Activated T-helper 17 cell treated with anti-CD3 and anti-CD28 coated beads, Interleukin-2, amount 50 U/mL, for 72 hours (primary cell): ENCODE data around the gene SPTBN2. TPM values are rescaled to one million over a fixed set of nuclear protein-coding genes. Genes with fewer than 3 reads are reported as not detected.
"Not testable (repeated sequence)": the region's sequence is repeated elsewhere in the genome, so short reads cannot be mapped to it uniquely, and the experiment has no call there.

ENCODE experiments used
- ATAC-seq: fragments of 150-1000 bp; cut with Tn5 transposase; replicated peaks from 2 replicates; pipeline ENCODE4 v1.10.0; 2021; ENCODE audit warnings: mild to moderate bottlenecking, moderate library complexity
- H3K27ac Mint-ChIP-seq: one replicate; pipeline ENCODE4 v1.8.0; 2022; ENCODE audit warnings: mixed read lengths
- H3K27me3 Mint-ChIP-seq: one replicate; pipeline ENCODE4 v1.8.0; 2022; ENCODE audit warnings: mixed read lengths
- H3K36me3 Mint-ChIP-seq: one replicate; pipeline ENCODE4 v1.8.0; 2022; ENCODE audit warnings: low read depth, mild to moderate bottlenecking, mixed read lengths
- H3K4me1 Mint-ChIP-seq: one replicate; pipeline ENCODE4 v1.8.0; 2022; ENCODE audit warnings: mixed read lengths
- H3K4me3 Mint-ChIP-seq: one replicate; pipeline ENCODE4 v1.8.0; 2022; ENCODE audit warnings: mild to moderate bottlenecking, mixed read lengths
- H3K9me3 Mint-ChIP-seq: one replicate; pipeline ENCODE4 v1.8.0; 2022; ENCODE audit warnings: mixed read lengths
- total RNA-seq, 2 donors: library from RNA; stranded (reverse); gene quantifications; one replicate each; pipeline ENCODE4 v1.2.3, GENCODE V29; 2022

SPTBN2 gene
- total RNA-seq, 2 donors from 2014 or later, result 0.37 to 0.45 TPM

DNA sequence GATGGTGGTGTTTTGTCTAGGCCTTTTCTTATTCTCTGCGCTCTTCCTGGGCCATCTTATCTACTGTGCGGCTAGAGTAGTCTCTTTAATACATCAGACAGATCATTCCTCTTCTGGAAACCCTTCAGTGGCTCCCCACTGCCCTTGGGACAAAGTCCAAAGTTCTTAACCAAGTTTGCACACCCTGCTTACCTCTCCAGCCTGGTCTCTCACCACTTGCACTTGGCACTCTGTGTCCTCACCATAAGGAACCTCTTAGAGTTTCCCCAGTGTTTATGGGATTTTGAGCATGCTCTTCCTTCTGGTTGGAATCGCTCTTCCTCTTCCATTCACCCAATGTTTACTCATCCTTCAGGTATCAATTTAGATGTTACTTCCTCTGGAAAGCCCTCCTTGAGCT, 5.2 kb upstream of the SPTBN2 start:
- ATAC-seq, result no peak
- Mint-ChIP-seq H3K36me3 (no peaks in the 10 kb centered on the region), H3K4me3 (no peak overlapping the region), H3K9me3 (no peaks in the 10 kb centered on the region), H3K27me3 (peaks cover 21% of the 10 kb centered on the region), H3K4me1 (no peaks in the 10 kb centered on the region), H3K27ac (no peak overlapping the region)

DNA sequence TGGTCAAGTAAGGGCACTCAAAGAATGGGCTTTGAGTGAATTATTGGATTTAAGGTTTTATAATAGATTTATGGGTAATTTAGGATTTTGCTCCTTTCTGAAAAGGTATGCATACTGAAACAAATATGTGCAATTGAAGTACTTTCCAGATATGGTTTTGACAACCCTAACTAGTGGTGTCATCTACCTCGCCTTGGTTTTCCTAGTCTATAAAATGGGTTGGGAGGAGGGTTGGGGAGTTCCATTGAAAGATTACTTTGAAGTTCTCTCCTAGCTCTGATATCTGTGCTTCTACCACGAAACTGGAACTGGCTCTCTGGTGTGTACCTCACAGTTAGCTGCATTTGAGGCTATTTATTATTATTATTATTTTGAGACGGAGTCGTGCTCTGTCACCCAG, 431 bp upstream of the SPTBN2 start:
- H3K27ac Mint-ChIP-seq, result no peak overlapping the region
- peaks cover 10% of the 10 kb centered on the region for H3K4me1 Mint-ChIP-seq
- H3K4me3 Mint-ChIP-seq, result peak overlapping the region; percentile 75
- no peaks in the 10 kb centered on the region for H3K9me3 Mint-ChIP-seq
- ATAC-seq, result no peak
- H3K36me3 Mint-ChIP-seq, result peaks cover 8% of the 10 kb centered on the region
- H3K27me3 Mint-ChIP-seq, result peaks cover 49% of the 10 kb centered on the region

DNA sequence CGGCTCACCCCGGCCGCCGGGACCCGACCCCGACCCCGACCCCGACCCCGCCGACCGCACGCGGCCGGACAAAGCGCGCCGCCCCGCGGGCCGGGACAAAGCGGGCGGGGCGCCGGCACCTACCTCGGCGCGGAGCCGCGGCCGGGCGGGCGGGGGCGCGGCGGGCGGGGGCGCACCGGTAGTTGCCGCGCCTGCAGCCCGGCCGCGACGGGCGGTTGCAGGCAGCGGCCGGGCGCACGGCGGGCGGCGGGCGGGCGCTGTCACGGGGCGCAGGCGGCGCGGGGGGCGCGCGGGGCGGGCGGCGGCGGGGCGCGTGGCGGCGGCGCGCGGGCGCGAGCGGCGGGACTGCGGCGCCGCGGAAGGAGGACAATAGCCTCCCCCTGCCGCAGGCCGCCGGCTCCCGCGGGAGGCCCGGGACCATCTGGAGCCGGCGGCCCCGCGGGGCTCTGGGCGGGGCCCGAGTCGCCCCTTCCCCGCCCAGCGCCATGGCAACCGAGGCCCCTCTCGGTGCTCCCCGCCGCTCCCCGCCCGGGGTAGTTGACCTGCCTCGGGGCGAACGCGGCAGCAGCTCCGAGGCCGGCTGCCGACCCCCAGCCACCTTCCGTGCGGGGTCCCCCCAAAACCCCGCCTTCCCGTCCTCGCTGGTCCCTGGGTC, 851 bp downstream of the SPTBN2 start:
- peaks cover 8% of the 10 kb centered on the region for H3K36me3 Mint-ChIP-seq
- H3K4me1 Mint-ChIP-seq, result peaks cover 10% of the 10 kb centered on the region
- peak overlapping the region; percentile 75 for H3K4me3 Mint-ChIP-seq
- H3K27me3 Mint-ChIP-seq, result peaks cover 40% of the 10 kb centered on the region
- no peak overlapping the region for H3K27ac Mint-ChIP-seq
- ATAC-seq, result peak; percentile 49
- H3K9me3 Mint-ChIP-seq, result no peaks in the 10 kb centered on the region

DNA sequence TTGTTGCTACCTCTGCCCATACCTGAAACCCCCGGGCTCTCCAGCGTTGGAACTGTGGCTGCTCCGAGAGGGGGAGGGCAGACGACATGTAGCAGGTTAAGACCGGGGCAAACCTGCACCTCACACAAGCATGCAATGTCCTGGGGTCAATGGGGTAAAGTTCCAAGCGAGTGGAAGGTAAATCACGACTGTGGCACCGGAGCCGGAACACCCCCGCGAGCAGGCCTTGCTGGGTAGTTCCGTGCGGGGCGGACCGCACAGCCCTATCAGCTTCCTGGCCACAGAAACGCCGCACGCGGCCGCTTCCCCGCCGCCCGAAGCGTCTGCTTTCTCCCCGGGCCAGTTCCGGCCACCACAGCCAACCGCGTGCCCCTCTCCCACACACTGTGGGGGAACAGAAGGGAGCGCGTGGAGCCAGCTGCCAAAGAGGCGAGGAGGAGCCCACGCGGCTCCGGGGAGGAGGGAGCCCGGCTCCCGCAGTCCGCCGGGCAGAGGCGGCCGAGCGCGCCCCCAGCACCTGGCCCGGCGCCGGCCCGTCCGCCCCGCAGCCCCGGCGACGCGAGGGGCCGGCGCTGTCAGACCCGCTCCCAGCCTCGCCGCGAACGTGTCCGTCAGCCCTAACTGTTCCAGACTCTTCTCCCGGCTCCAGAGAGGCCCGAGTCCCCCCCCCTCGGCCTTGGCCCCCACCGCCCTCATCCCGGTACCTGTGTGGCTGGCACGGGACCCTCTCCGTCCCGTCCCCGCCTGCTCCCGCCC, 1.6 kb downstream of the SPTBN2 start:
- H3K9me3 Mint-ChIP-seq, result no peaks in the 10 kb centered on the region
- H3K27me3 Mint-ChIP-seq, result peaks cover 36% of the 10 kb centered on the region
- H3K4me1 Mint-ChIP-seq, result peaks cover 10% of the 10 kb centered on the region
- H3K4me3 Mint-ChIP-seq, result peak overlapping the region; percentile 53
- H3K36me3 Mint-ChIP-seq, result peaks cover 8% of the 10 kb centered on the region
- ATAC-seq, result peak; percentile 66
- no peak overlapping the region for H3K27ac Mint-ChIP-seq

DNA sequence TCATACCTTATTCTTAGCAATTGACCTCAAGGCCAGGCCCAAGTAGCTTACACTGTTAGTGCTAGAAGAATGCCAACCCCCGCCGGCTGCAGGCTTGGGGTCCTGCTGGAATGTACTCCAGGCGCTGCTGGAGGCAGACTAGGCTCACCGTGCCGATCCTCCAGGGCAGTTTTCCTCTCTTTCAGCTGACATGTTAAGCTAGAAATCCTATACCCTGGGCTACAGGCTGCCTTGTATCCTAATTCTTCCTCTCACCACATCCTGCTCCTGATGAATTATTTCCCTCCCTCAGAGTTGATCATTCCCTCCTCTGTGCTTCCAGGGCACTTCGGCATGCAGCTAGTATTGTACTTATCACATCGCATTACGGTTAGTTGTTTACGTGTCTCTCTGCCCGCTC, 3.4 kb downstream of the SPTBN2 start:
- Mint-ChIP-seq H3K27ac (no peak overlapping the region), H3K4me3 (no peak overlapping the region), H3K9me3 (no peaks in the 10 kb centered on the region), H3K4me1 (peaks cover 11% of the 10 kb centered on the region), H3K27me3 (peaks cover 31% of the 10 kb centered on the region), H3K36me3 (peaks cover 8% of the 10 kb centered on the region)
- no peak for ATAC-seq

DNA sequence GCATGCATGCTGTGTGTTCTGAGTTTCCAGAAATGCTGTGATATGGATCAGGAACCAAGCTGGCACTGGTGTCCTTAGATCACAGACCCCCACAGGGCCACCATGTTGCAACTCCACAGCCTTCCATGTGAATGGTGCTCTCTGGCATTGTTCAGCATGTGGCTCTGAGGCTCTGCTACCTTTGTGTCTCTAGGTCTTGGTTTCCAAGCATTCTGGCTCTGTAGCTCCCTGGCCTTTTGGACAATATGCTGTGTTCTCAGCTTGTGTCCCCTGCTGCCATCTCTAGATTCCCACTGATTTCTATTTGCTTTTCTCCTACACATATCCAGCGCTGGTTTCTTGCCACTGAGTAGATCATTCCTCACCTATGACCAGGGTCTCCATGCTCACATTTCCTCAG, 3.9 kb downstream of the SPTBN2 start:
- H3K4me1 Mint-ChIP-seq, result peaks cover 16% of the 10 kb centered on the region
- no peak overlapping the region for H3K27ac Mint-ChIP-seq
- H3K27me3 Mint-ChIP-seq, result peaks cover 36% of the 10 kb centered on the region
- H3K36me3 Mint-ChIP-seq, result peaks cover 8% of the 10 kb centered on the region
- ATAC-seq, result no peak
- no peaks in the 10 kb centered on the region for H3K9me3 Mint-ChIP-seq
- H3K4me3 Mint-ChIP-seq, result no peak overlapping the region

DNA sequence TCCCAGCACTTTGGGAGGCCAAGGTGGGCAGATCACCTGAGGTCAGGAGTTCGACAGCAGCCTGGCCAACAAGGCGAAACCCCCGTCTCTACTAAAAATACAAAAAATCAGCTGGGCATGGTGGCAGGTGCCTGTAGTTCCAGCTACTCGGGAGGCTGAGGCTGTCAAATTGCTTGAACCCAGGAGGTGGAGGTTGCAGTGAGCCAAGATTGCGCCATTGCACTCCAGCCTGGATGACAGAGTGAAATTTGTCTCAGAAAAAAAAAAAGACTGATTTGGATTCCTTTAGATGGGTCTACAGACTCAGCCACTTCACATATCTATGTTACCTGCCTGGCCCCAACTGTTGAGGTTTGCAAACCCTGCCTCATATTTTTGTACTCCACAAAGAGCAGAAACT, 4.8 kb downstream of the SPTBN2 start:
- Mint-ChIP-seq H3K27me3 (peaks cover 35% of the 10 kb centered on the region), H3K4me1 (peaks cover 17% of the 10 kb centered on the region)
- not testable (repeated sequence) for H3K36me3 Mint-ChIP-seq, ATAC-seq, H3K27ac Mint-ChIP-seq, H3K9me3 Mint-ChIP-seq, H3K4me3 Mint-ChIP-seq

DNA sequence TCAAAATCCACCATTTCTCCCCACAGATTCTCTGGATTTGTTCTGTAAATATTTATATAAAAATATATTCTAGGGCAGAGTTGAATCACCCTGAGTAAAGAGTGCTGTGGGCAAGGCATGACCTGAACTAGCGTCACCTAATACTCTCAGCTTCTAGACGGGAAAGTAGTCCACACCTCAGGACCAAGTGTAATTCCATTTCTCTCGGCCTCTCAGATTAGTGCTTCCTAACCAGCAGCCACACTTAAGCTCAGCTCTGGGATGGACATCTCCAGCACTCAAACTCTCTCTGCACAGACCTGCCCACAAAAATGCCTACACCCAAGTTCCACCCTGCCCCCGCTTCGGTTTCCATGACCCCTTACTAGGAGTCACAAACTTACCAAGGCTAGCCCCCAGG, 5.3 kb downstream of the SPTBN2 start:
- Mint-ChIP-seq H3K27me3 (peaks cover 30% of the 10 kb centered on the region), H3K4me1 (peaks cover 14% of the 10 kb centered on the region), H3K36me3 (peaks cover 3% of the 10 kb centered on the region), H3K4me3 (no peak overlapping the region), H3K9me3 (no peaks in the 10 kb centered on the region), H3K27ac (no peak overlapping the region)
- no peak for ATAC-seq

DNA sequence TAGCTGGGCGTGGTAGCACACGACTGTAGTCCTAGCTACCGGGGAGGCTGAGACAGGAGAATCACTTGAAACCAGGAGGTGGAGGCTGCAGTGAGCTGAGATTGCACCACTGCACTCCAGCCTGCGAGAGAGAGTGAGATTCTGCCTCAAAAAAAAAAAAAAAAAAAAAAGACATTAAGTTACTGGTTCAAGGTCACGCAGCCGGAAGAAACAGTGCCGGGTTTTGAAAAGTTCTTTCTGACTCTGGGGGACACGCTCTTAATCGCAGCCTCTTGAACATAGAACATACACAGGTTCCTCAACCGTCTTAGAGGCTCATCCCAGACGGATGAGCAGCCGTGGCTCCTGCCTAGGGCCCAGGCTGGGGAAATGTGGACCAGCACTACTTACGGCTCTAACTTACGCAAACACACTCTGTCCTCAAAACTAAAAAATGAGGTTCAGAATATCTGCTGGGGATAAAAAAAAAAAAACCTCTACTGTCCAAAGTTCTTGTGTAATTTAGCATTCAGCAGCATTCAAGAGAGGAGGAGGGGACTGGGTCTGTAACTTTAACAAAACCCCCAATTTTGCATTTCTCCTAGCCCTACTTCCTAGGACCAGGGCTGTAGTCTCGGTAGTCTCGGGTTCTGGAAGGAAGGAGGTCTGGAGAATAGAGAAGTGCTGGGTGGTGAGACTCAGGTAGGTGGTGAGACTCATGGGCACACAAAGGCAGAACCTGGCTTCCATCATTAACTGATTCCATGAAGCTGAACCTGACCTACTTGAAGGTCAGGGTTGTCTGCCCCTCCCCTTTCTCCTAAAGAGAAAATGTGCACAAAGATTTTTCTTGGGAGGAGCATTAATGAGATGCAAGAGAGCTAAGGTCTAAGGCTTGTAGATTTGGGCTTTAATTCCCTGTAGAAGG, 6.0 kb downstream of the SPTBN2 start:
- peaks cover 29% of the 10 kb centered on the region for H3K27me3 Mint-ChIP-seq
- peaks cover 11% of the 10 kb centered on the region for H3K4me1 Mint-ChIP-seq
- no peaks in the 10 kb centered on the region for H3K36me3 Mint-ChIP-seq
- no peak overlapping the region for H3K4me3 Mint-ChIP-seq
- ATAC-seq, result no peak
- no peaks in the 10 kb centered on the region for H3K9me3 Mint-ChIP-seq
- no peak overlapping the region for H3K27ac Mint-ChIP-seq

DNA sequence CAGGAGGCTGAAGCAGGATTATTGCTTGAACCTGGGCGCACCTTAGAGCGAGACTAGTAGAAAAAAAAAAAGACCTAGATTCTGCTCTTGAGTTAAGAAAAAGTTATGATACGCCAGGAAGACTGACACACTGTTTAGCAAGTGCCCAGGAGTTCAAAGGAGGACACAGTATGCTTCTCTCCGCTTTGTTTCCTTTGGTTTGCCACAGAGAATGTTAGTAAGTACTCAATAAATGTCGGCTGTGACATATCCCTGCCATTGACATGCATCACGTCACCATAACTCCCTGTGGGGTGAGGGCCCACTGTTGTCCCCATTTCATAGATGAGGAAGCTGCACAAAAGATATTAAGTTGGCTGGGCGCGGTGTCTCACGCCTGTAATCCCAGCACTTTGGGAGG, 7.1 kb downstream of the SPTBN2 start:
- Mint-ChIP-seq H3K9me3 (no peaks in the 10 kb centered on the region), H3K36me3 (no peaks in the 10 kb centered on the region), H3K4me3 (no peak overlapping the region), H3K4me1 (peaks cover 11% of the 10 kb centered on the region), H3K27me3 (peaks cover 28% of the 10 kb centered on the region), H3K27ac (no peak overlapping the region)
- no peak for ATAC-seq

DNA sequence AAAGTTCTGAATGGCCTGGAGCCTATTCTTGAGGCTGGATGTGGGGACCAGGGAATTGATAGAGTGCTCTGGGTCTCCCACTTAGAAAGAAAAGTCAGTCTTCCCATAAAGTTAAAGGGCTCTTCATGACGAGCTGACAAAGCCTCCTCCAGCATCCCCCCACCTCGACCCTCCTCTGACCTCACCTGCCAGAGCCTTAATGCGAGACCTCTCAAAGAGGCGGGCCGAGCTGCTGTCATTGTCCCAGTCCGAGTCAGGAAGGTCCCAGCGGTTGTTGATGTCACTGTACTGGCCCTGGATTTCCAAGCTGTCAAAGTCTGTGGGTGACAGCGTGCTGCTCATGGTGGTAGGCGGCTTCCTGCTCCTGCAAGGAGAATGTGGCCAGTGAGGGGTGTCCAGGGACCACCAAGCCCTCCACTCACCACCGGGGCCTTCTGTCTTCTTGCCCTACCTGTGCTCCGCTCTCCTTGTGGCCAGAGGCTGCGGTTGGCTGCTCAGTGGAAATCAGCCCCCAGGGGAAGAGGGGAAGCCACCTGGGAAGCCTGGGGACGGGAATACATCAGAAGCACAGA, 8.0 kb downstream of the SPTBN2 start:
- peak overlapping the region; percentile 72 for H3K27ac Mint-ChIP-seq
- no peaks in the 10 kb centered on the region for H3K9me3 Mint-ChIP-seq
- no peaks in the 10 kb centered on the region for H3K36me3 Mint-ChIP-seq
- peak overlapping the region; percentile 55 for H3K4me3 Mint-ChIP-seq
- no peak for ATAC-seq
- H3K27me3 Mint-ChIP-seq, result peaks cover 25% of the 10 kb centered on the region
- H3K4me1 Mint-ChIP-seq, result peaks cover 6% of the 10 kb centered on the region

DNA sequence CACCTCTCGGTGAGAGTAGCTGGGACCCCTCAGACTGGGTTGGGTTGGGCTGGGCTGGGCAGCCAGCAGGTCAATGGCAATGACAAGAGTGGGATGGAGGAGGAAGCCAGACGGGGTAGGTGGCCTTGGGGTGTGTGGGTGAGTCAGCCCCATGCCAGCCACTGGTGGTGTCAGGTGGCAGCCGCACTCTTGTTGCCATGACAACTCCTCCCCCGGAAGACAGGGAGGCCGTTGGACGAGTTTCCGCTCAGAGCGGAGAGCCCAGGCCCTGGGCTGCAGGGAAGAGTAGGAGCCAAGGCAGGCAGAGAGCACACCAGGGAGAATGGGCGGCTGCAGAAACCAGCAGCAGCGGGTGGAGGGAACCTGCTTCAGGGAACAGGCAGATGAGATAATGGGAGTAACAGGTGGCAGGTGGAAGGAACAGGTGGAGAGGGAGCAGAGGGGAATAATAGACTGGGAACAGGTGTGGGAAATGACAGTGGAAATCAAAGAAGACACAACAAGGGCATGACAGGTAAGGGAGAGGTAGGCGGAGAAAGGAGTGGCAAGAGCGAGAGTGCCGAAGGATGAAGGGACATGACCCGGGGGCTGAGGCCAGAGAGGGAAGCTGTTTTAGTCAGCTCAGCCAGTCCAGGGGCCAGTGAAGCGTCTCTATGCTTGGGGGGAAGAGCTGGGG, 8.7 kb downstream of the SPTBN2 start:
- no peaks in the 10 kb centered on the region for H3K9me3 Mint-ChIP-seq
- no peaks in the 10 kb centered on the region for H3K36me3 Mint-ChIP-seq
- peak overlapping the region; percentile 72 for H3K27ac Mint-ChIP-seq
- peak overlapping the region; percentile 55 for H3K4me3 Mint-ChIP-seq
- H3K4me1 Mint-ChIP-seq, result peaks cover 6% of the 10 kb centered on the region
- ATAC-seq, result peak; percentile 95
- peaks cover 24% of the 10 kb centered on the region for H3K27me3 Mint-ChIP-seq

DNA sequence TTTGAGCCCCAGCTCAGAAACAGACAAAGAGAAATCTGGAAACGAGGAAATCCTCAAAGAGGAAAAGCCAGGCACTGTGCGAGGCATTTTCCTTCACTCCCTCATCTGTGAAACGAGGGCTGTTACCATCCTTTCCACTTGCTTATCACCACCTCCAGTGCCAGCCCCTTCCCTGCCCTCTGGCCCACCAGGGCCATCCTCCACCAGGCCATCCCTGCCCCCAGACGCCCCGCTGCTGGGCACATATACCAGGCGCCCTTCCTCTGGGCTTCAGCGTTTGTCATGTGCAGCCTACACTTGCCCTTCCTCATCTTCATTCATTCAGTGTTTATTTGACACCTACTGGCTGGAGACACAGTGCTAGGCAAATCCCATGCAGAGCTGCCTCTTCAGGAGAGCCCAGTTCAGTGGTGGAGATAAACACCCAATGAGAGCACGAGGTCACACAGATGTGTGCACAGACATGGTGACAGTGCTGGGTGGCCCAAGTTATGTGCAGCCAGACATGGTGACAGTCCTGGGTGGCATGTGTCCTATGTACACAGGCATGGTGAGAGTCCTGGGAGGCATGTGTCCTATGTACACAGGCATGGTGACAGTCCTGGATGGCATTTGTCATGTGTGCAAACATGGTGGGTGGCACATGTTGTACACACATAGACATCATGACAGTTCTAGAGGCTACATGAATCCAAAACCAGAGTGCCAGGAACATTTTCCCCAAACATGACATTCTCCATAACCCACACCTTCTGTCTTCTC, 9.7 kb downstream of the SPTBN2 start:
- Mint-ChIP-seq H3K27me3 (peaks cover 24% of the 10 kb centered on the region), H3K27ac (no peak overlapping the region), H3K4me1 (peaks cover 6% of the 10 kb centered on the region), H3K36me3 (no peaks in the 10 kb centered on the region), H3K4me3 (no peak overlapping the region), H3K9me3 (no peaks in the 10 kb centered on the region)
- no peak for ATAC-seq
